Heart left ventricle (tissue), 13 donors: ENCODE measurements around the gene CD2AP.

Experiments used
- POLR2A ChIP-seq, 2 donors: fragments of 450-650 bp; IDR thresholded peaks; one replicate each; pipeline ENCODE4 v1.6.1; 2017; ENCODE audit warnings: antibody characterized with exemption in 2 of 2, mild to moderate bottlenecking in 2 of 2, moderate library complexity in 2 of 2
- TF ChIP-seq, protein P1 (sequence below), 12 donors: fragments of 200-600 bp; sonication (generic) in 4 of 12; IDR thresholded peaks; one replicate each; pipeline versions ENCODE4 v1.5.0 to v1.8.0; 2018 to 2022; ENCODE audit warnings: antibody characterized with exemption in 12 of 12, mild to moderate bottlenecking in 5 of 12
- donor health status: ischemic (EF 13 %, LVEDD 7.1; RV severe dilation, severe dysfunction).
- donor health status: DM: no; HTN: yes; CAD: no.
- donor health status: DM: no; HTN: no; CAD: no.
- donor health status: ischemic (EF 25% LVEDD 6.9; RV normal size, moderate dysfunction).
- donor health status: ischemic (EF 25% LVEDD 5.7; RV mildly dilated, moderate dysfunction).
- donor health status: ischemic (EF 35%, LVEDD 5.7; RV mildly dilated, moderate dysfunction).
- donor health status: nonischemic (EF 11% LVEDD 7.7; RV severe dilation, severe dysfunction).
- donor health status: DM: yes; HTN: yes; CAD: no.
- donor health status: PGD.
- donor health status: ischemic (EF 29% LVEDD 5.4; RV normal size, mild dysfunction).
- donor health status: nonischemic (EF 23%, LVEDD 6.1; RV moderate dilation, normal function).

DNA sequence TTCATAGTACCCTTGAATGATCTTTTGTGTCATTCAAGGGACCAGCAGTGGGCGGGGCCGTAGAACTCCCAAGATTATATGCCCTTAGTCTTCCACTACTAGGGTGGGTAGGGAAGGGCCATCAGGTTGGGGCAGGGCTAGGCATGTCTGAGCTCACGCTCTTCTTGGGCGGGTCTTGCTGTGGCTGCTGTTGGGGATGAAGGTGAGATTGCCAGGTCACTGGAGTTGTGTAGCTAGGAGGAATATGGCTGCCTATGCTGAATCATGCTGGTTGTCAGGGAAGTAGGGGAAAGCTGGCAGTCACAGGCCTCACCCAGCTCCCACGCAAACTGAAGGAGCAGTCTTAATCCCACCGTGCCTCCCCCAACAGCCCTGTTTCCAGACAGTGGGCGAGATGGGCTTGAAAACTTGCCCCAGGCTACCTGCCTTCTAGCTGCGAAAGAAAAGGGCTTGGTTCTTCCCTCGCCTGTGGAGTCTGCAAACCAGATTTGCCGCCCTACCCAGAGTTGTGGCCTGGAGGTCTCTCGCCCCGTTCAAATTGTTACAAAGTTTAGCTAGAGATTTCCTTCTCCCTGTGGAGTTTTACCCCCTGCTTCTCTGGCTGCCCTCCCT lies 144.4 kb downstream of the CD2AP start:
- TF ChIP-seq, protein P1, sequence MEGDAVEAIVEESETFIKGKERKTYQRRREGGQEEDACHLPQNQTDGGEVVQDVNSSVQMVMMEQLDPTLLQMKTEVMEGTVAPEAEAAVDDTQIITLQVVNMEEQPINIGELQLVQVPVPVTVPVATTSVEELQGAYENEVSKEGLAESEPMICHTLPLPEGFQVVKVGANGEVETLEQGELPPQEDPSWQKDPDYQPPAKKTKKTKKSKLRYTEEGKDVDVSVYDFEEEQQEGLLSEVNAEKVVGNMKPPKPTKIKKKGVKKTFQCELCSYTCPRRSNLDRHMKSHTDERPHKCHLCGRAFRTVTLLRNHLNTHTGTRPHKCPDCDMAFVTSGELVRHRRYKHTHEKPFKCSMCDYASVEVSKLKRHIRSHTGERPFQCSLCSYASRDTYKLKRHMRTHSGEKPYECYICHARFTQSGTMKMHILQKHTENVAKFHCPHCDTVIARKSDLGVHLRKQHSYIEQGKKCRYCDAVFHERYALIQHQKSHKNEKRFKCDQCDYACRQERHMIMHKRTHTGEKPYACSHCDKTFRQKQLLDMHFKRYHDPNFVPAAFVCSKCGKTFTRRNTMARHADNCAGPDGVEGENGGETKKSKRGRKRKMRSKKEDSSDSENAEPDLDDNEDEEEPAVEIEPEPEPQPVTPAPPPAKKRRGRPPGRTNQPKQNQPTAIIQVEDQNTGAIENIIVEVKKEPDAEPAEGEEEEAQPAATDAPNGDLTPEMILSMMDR (IDR thresholded peaks at IDR 0.05), result no peak
- no peak for TF ChIP-seq POLR2A (IDR thresholded peaks at IDR 0.05)
